HG02759 (cell line): ENCODE results near the gene CPLX1.
"Not testable (repeated sequence)": the region's sequence is repeated elsewhere in the genome, so short reads cannot be mapped to it uniquely, and the experiment has no call there.

Experiments
- ATAC-seq: cut with Tn5 transposase; IDR thresholded peaks from one replicate; pipeline ENCODE4 v1.9.1; 2021; ENCODE audit warnings: mild to moderate bottlenecking, moderate library complexity; ENCODE audit not compliant: unreplicated experiment

Gene CPLX1

DNA sequence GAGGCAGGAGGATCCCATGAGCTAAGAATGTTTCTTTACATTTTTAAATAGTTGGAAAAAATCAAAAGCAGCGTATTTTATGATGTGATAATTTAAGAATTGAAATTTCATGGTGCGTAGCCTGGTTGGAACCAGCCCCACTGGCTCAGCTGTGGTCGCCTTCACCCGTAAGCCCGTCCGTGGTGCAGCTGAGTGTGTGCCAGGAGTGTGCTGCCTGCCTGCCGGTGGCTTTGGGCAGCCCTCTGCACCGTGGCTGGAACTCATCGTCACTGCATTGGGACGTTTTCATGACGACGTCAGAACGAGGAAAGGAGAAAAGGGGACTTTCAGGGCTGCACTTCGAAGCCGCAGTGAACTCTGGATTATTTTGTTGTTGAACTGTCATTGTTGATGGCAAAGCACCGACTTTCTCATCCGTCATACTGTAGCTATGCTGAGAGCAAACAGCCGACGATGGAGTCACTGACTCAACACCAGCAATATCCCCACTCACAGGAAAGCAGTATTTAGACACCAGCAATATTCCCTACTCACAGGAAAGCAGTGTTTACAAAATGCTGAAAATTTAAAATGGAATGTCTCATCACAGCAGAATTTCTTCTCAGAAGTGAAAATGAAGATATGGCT lies 85.2 kb downstream of the CPLX1 start:
- no peak for ATAC-seq

- no peak for ATAC-seq
Measured at GRCh38 chr4:740011-740410, 85.9 kb downstream of the CPLX1 start.

DNA sequence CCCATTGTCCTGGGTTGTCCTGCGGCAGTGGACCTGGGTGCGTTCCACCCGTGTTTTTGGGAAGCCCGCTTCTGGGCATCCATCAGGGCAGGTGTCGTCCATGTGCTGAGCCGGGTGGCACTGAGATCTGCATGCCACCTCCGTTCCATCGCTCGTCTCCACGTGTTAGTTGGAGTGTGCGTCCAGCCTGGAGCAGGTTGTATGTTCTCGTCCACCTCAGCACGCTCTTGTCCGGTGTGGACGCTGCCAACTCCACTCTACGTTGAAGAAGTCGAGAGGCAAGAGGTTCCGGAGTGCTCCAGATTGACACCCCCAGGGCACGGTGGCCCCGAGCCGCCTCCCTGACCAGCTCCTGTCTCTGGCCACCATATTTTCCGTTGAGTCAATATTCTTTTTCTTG lies 86.4 kb downstream of the CPLX1 start:
- ATAC-seq = no peak

- ATAC-seq = no peak
Measured at GRCh38 chr4:738781-739280, 87.1 kb downstream of the CPLX1 start.

DNA sequence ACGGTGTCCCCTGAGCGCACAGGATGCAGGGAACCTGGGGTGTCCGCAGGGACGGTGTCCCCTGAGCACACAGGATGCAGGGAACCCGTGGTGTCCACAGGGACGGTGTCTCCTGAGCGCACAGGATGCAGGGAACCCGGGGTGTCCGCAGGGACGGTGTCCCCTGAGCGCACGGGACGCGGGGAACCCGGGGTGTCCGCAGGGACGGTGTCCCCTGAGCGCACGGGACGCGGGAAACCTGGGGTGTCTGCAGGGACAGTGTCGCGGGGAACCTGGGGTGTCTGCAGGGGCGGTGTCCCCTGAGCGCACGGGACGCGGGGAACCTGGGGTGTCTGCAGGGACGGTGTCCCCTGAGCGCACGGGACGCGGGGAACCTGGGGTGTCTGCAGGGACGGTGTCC lies 89.4 kb downstream of the CPLX1 start:
- not testable (repeated sequence) for ATAC-seq

GRCh38 chr4:735583-735982 lies 90.3 kb downstream of the CPLX1 start:
- no peak for ATAC-seq
